ENCODE data around the gene DYNC2H1.
A peak's percentile ranks its signal among the peaks of the same experiment; 100 is the strongest.

Gene DYNC2H1

GRCh38 chr11:103202048-103202651 is 92.9 kb downstream of the DYNC2H1 start:
- ChIA-PET POLR2A (no interaction called here), CTCF (no interaction called here)
- DNase-seq (ENCODE audit: extremely low spot score) = peak; percentile 40
- TF ChIP-seq ELF4 (IDR thresholded peaks at IDR 0.05) (no peak), HDGF (IDR thresholded peaks at IDR 0.05; ENCODE audit: borderline replicate concordance) (no peak), ZNF384 (IDR thresholded peaks at IDR 0.05) (peak; percentile 96), BHLHE40 (IDR thresholded peaks at IDR 0.05; ENCODE audit: borderline replicate concordance) (no peak), PKNOX1 (IDR thresholded peaks at IDR 0.05) (no peak), L3MBTL2 (conservative IDR thresholded peaks at IDR 0.05) (no peak), FOXA1 (IDR thresholded peaks at IDR 0.05) (no peak)

- ChIA-PET POLR2A (no interaction called here), CTCF (no interaction called here)
- TF ChIP-seq SUZ12 (IDR thresholded peaks at IDR 0.05) (no peak), TARDBP (IDR thresholded peaks at IDR 0.05) (no peak), SP1 (IDR thresholded peaks at IDR 0.05) (no peak), CTBP1 (IDR thresholded peaks at IDR 0.05; ENCODE audit: borderline replicate concordance) (no peak), PKNOX1 (IDR thresholded peaks at IDR 0.05) (no peak)
- no peak for DNase-seq (ENCODE audit: extremely low spot score)
Measured at GRCh38 chr11:103210543-103210942, 101.3 kb downstream of the DYNC2H1 start.

GRCh38 chr11:103215812-103216211 is 106.6 kb downstream of the DYNC2H1 start:
- CTCF ChIA-PET = no interaction called here
- POLR2A ChIA-PET = no interaction called here
- DNase-seq (ENCODE audit: extremely low spot score) = no peak
- TF ChIP-seq L3MBTL2 (conservative IDR thresholded peaks at IDR 0.05) (no peak), CTBP1 (IDR thresholded peaks at IDR 0.05; ENCODE audit: borderline replicate concordance) (no peak), TARDBP (IDR thresholded peaks at IDR 0.05) (no peak), PKNOX1 (IDR thresholded peaks at IDR 0.05) (no peak), FOXK2 (IDR thresholded peaks at IDR 0.05) (no peak), FOXA1 (IDR thresholded peaks at IDR 0.05) (no peak), HDGF (IDR thresholded peaks at IDR 0.05; ENCODE audit: borderline replicate concordance) (no peak)

GRCh38 chr11:103220133-103220532 is 110.9 kb downstream of the DYNC2H1 start:
- CTCF ChIA-PET = no interaction called here
- DNase-seq (ENCODE audit: extremely low spot score) = no peak
- POLR2A ChIA-PET = no interaction called here
- TF ChIP-seq HDGF (IDR thresholded peaks at IDR 0.05; ENCODE audit: borderline replicate concordance) = no peak
- no peak for TF ChIP-seq TARDBP (IDR thresholded peaks at IDR 0.05)
- TF ChIP-seq L3MBTL2 (conservative IDR thresholded peaks at IDR 0.05) = no peak
- no peak for TF ChIP-seq CTBP1 (IDR thresholded peaks at IDR 0.05; ENCODE audit: borderline replicate concordance)
- TF ChIP-seq ZNF384 (IDR thresholded peaks at IDR 0.05) = no peak
- no peak for TF ChIP-seq SUZ12 (IDR thresholded peaks at IDR 0.05)
- TF ChIP-seq ELF4 (IDR thresholded peaks at IDR 0.05) = no peak
- no peak for TF ChIP-seq FOXM1 (IDR thresholded peaks at IDR 0.05; ENCODE audit: borderline replicate concordance)
- no peak for TF ChIP-seq ARNT (IDR thresholded peaks at IDR 0.05)
- TF ChIP-seq BHLHE40 (IDR thresholded peaks at IDR 0.05; ENCODE audit: borderline replicate concordance) = no peak
- no peak for TF ChIP-seq NFRKB (IDR thresholded peaks at IDR 0.05)
- no peak for TF ChIP-seq SP1 (IDR thresholded peaks at IDR 0.05)
- TF ChIP-seq PKNOX1 (IDR thresholded peaks at IDR 0.05) = no peak
- TF ChIP-seq LEF1 (IDR thresholded peaks at IDR 0.05; ENCODE audit: borderline replicate concordance) = no peak
- no peak for TF ChIP-seq FOXK2 (IDR thresholded peaks at IDR 0.05)
- no peak for TF ChIP-seq FOXA1 (IDR thresholded peaks at IDR 0.05)

- ChIA-PET CTCF (no interaction called here), POLR2A (no interaction called here)
- DNase-seq (ENCODE audit: extremely low spot score) = no peak
- TF ChIP-seq SP1 (IDR thresholded peaks at IDR 0.05) (no peak), TARDBP (IDR thresholded peaks at IDR 0.05) (no peak)
Measured at GRCh38 chr11:103222806-103223205, 113.6 kb downstream of the DYNC2H1 start.

- POLR2A ChIA-PET = no interaction called here
- CTCF ChIA-PET = no interaction called here
Measured at GRCh38 chr11:103228807-103229206, 119.6 kb downstream of the DYNC2H1 start.

More at GRCh38 chr11:103228807-103229206, 119.6 kb downstream of the DYNC2H1 start:
- no peak for DNase-seq (ENCODE audit: extremely low spot score)
- no peak for TF ChIP-seq HDGF (IDR thresholded peaks at IDR 0.05; ENCODE audit: borderline replicate concordance)
- no peak for TF ChIP-seq BHLHE40 (IDR thresholded peaks at IDR 0.05; ENCODE audit: borderline replicate concordance)
- TF ChIP-seq ZNF384 (IDR thresholded peaks at IDR 0.05) = no peak
- TF ChIP-seq FOXA1 (IDR thresholded peaks at IDR 0.05) = no peak
- TF ChIP-seq L3MBTL2 (conservative IDR thresholded peaks at IDR 0.05) = no peak
- TF ChIP-seq PKNOX1 (IDR thresholded peaks at IDR 0.05) = no peak
- no peak for TF ChIP-seq NFRKB (IDR thresholded peaks at IDR 0.05)
- no peak for TF ChIP-seq CTBP1 (IDR thresholded peaks at IDR 0.05; ENCODE audit: borderline replicate concordance)
- no peak for TF ChIP-seq LEF1 (IDR thresholded peaks at IDR 0.05; ENCODE audit: borderline replicate concordance)
- no peak for TF ChIP-seq TARDBP (IDR thresholded peaks at IDR 0.05)
- no peak for TF ChIP-seq ARNT (IDR thresholded peaks at IDR 0.05)
- no peak for TF ChIP-seq FOXK2 (IDR thresholded peaks at IDR 0.05)

Data from HEK293T (cell line).